Stomach (tissue), 9 donors: ENCODE measurements around the gene SHANK3. TPM values are rescaled to one million over a fixed set of nuclear protein-coding genes. Genes with fewer than 3 reads are reported as not detected.
"Not testable (repeated sequence)": the region's sequence is repeated elsewhere in the genome, so short reads cannot be mapped to it uniquely, and the experiment has no call there.

Experiments used
- DNase-seq, 2 donors: peaks; one replicate each; pipeline versions ENCODE4 v3.0.0 to v3.0.0-alpha.2; 2013 to 2019
- H3K27ac ChIP-seq, 5 donors: fragments of 200-600 bp in 4 of 5; sonication (generic) in 4 of 5; one replicate each; pipeline ENCODE4 v1.5.1; 2013 to 2019; ENCODE audit warnings: mild to moderate bottlenecking in 1 of 5, moderate library complexity in 1 of 5
- H3K27me3 ChIP-seq, 3 donors: fragments of 200-600 bp; sonication (generic); one replicate each; pipeline ENCODE4 v1.5.1; 2017 to 2019; ENCODE audit warnings: mixed run types in 1 of 3
- H3K36me3 ChIP-seq, 4 donors: fragments of 200-600 bp; sonication (generic); 1 replicate in 3 of 4; 2 replicates in 1 of 4; pipeline ENCODE4 v1.5.1; 2016 to 2019
- H3K4me1 ChIP-seq, 4 donors: fragments of 200-600 bp; sonication (generic); one replicate each; pipeline ENCODE4 v1.5.1; 2016 to 2019
- H3K4me3 ChIP-seq, 4 donors: fragments of 200-600 bp; sonication (generic) in 3 of 4; one replicate each; pipeline ENCODE4 v1.5.1; 2016 to 2019; ENCODE audit warnings: mild to moderate bottlenecking in 1 of 4
- H3K9me3 ChIP-seq, 4 donors: fragments of 200-600 bp; sonication (generic); one replicate each; pipeline ENCODE4 v1.5.1; 2016 to 2019
- EP300 ChIP-seq: sonication (generic); formaldehyde crosslinking; IDR thresholded peaks from one replicate; pipeline ENCODE4 v1.6.1; 2017; ENCODE audit warnings: antibody characterized with exemption
- POLR2A ChIP-seq, 4 donors: fragments of 450-650 bp; IDR thresholded peaks; one replicate each; pipeline ENCODE4 v1.6.1; 2016; ENCODE audit warnings: antibody characterized with exemption in 4 of 4, control low read depth in 2 of 4, mild to moderate bottlenecking in 1 of 4, moderate library complexity in 1 of 4
- POLR2AphosphoS5 ChIP-seq, 3 donors: sonication (generic); formaldehyde crosslinking; IDR thresholded peaks; one replicate each; pipeline ENCODE4 v1.6.1; 2016; ENCODE audit warnings: antibody characterized with exemption in 3 of 3
- WGBS, 5 donors: extraction: QIAGEN DNeasy Blood & Tissue Kit in 3 of 5; methylation state at CpG; one replicate each; pipeline versions ENCODE4 v1.1.5 to v1.1.7; 2013 to 2018; 5-methylcytosine and 5-hydroxymethylcytosine counted together
- intact Hi-C: fragments of 100-400 bp; cut with DNase I; formaldehyde crosslinking; loops from one replicate; pipeline ENCODE4 v1.15.1; 2023; ENCODE audit warnings: low total_unique reads
- polyA plus RNA-seq, 3 donors: library from polyadenylated mRNA; stranded (reverse); fragments of 200-250 nt; gene quantifications; one replicate each; pipeline ENCODE4 v1.2.3, GENCODE V29; 2013
- total RNA-seq, 5 donors: library from RNA; depleted of rRNA; stranded (reverse); fragments of >200 nt; gene quantifications; one replicate each; pipeline versions ENCODE4 v1.1.0 to v1.2.3, GENCODE V29; 2014 to 2016
- TF ChIP-seq, protein P1 (sequence below), 7 experiments: fragments of 450-650 bp in 4 of 7; fragments of 200-600 bp in 3 of 7; sonication (generic) in 3 of 7; IDR thresholded peaks; one replicate each; pipeline ENCODE4 v1.5.1; 2016 to 2019; ENCODE audit warnings: antibody characterized with exemption in 7 of 7, control low read depth in 2 of 7, mild to moderate bottlenecking in 1 of 7
- donor health status: healthy with polysubstance abuse.
- donor health status: Bipolar disorder and iron deficiency.
- donor health status: healthy.

Gene SHANK3
- total and polyA plus RNA-seq, 8 donors: 2.5 to 31.2 (median 5.1) TPM

DNA sequence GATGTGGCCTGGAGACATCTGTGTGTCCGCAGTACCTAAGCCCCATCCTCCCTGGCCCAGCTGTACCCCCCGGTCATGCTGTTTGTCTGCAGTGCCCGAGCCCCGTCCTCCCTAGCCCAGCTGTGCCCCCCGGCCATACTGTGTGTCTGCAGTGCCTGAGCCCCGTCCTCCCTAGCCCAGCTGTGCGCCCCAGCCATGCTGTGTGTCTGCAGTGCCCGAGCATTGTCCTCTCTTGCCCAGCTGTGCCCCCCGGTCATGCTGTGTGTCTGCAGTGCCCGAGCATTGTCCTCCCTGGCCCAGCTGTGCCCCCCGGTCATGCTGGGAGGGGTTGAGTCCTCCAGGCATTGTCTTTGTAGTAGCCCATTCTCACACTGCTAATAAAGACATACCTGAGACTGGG lies 37.0 kb upstream of the SHANK3 start:
- no peaks in the 10 kb centered on the region for H3K9me3 ChIP-seq
- TF ChIP-seq POLR2A (IDR thresholded peaks at IDR 0.05) (no peak), EP300 (no peak), POLR2AphosphoS5 (IDR thresholded peaks at IDR 0.05) (no peak)
- TF ChIP-seq, protein P1, sequence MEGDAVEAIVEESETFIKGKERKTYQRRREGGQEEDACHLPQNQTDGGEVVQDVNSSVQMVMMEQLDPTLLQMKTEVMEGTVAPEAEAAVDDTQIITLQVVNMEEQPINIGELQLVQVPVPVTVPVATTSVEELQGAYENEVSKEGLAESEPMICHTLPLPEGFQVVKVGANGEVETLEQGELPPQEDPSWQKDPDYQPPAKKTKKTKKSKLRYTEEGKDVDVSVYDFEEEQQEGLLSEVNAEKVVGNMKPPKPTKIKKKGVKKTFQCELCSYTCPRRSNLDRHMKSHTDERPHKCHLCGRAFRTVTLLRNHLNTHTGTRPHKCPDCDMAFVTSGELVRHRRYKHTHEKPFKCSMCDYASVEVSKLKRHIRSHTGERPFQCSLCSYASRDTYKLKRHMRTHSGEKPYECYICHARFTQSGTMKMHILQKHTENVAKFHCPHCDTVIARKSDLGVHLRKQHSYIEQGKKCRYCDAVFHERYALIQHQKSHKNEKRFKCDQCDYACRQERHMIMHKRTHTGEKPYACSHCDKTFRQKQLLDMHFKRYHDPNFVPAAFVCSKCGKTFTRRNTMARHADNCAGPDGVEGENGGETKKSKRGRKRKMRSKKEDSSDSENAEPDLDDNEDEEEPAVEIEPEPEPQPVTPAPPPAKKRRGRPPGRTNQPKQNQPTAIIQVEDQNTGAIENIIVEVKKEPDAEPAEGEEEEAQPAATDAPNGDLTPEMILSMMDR (IDR thresholded peaks at IDR 0.05): no peak
- no peak overlapping the region for H3K4me3 ChIP-seq
- H3K27me3 ChIP-seq: no peaks in the 10 kb centered on the region
- intact Hi-C loops: no loop called here
- no peaks in the 10 kb centered on the region for H3K4me1 ChIP-seq
- H3K36me3 ChIP-seq: no peaks in the 10 kb centered on the region
- no peak overlapping the region for H3K27ac ChIP-seq
- DNase-seq: no peak
- WGBS, 5 donors: 89 to 95% (median 94%) methylated on average over 11 of the region's 11 CpGs

DNA sequence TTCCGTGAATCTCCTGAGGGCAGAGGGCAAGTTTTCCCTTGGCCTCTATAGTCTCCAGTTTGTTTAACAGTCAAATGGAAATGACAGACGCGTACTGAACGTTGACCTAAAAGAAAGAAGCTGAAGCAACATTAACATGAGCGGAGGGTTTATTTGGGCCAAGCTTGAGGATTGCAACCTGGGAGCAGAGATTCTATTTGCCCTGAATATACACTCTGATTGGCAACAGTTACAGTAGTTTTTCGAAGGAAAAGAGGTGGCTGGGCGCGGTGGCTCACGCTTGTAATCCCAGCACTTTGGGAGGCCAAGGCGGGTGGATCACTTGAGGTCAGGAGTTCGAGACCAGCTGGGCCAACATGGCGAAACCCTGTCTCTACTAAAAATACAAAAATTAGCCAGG lies 32.3 kb upstream of the SHANK3 start:
- H3K27ac ChIP-seq, H3K9me3 ChIP-seq, H3K4me3 ChIP-seq, intact Hi-C loops, DNase-seq, H3K36me3 ChIP-seq: not testable (repeated sequence)
- 87 to 96% (median 93%) methylated on average over 12 of the region's 12 CpGs for WGBS, 5 donors
- Histone ChIP-seq H3K27me3 (peaks cover 0 to 36% (median 12%) of the 10 kb centered on the region in 3 donors), H3K4me1 (peaks cover 0 to 11% (median 9%) of the 10 kb centered on the region in 4 donors)

DNA sequence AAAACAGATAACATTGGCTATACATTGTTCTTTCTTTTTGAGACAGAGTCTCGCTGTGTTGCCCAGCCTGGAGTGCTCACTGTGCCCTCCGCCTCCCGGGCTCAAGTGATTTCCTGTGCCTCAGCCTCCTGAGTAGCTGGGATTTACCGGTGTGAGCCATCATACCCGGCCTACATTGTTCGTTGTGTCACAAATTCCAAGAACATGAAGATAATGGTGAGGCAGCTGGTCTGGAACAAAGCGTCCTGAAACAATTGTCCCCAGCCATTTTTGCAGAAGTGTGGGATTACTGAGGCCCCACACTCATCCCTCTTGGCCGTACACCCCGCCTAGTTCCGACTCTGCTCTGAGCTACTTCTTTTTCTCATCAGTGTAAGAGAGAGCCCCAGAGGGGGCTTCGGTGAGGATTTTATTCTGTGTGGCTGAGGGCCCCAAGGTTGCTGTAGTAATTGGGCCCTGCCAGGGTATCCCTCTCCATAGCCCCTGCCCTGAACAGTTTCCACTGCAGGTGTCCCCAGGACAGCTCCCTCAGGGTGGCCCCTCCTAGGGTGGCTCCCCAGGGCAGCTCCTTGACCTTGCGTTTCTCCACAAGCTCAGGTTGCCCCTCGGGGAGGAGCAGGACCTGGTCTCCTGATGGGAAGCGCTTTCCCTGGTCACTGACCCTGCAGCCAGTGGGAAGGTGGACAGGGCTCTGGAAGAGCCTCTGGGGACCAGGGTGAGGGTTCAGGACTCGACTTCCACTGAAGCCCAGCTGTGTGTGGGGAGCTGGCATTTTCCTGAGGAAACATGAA lies 31.6 kb upstream of the SHANK3 start:
- Histone ChIP-seq H3K36me3 (no peaks in the 10 kb centered on the region), H3K9me3 (no peaks in the 10 kb centered on the region), H3K27ac (peak overlapping the region in 4 of 5 donors; percentile 34 to 46 (median 36)), H3K4me1 (peaks cover 0 to 11% (median 9%) of the 10 kb centered on the region in 4 donors), H3K4me3 (no peak overlapping the region), H3K27me3 (peaks cover 0 to 44% (median 17%) of the 10 kb centered on the region in 3 donors)
- intact Hi-C loops: no loop called here
- peak in 1 of 2 donors; percentile 8 for DNase-seq
- TF ChIP-seq, protein P1 (IDR thresholded peaks at IDR 0.05): no peak
- TF ChIP-seq POLR2A (IDR thresholded peaks at IDR 0.05): no peak
- TF ChIP-seq EP300: no peak
- TF ChIP-seq POLR2AphosphoS5 (IDR thresholded peaks at IDR 0.05): no peak
- 81 to 85% (median 82%) methylated on average over 15 of the region's 15 CpGs for WGBS, 5 donors

DNA sequence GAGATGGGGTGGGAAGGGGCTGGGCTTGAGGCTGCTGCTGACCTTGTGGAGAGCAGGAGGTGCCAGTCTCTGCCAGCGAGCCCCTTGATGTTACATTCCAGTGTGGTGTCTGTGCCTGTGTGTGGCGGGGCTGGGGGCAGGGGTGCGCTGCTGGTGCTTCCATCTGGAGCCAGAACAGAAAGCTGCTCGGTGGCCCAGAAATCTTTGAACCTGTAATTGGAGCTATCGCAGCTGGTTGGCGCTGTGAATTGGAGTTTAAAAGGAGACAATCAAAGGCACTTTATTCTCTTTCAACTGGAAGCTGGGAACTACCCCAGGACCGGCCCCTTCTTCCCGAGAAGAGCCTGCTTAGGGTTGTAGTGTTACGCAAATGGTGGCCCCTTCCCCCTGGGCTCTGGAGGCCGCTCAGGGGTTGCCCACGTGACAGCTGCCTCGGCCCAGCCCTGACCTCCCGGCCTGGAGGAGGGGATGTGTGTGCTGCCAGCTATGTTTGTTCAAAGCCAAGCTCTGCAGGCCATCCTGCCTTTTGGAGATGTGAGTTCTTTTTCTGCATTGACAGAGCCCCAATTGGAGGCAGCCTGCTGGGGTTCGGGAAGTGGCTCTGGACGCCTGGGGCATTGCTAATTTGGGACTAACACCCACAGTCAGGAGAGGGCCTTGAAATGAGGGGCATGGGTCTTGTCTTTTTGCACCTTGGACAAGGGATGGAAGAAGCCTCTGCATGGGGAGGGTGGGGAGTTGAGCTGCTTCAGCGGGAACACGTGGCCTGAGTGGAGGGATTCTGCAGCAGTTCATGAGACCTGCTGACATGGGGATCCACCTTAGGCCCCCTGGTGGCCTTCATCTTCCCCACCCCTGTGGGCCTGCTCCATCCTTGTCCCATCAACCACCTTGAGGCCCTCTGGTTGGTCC lies 30.7 kb upstream of the SHANK3 start:
- Histone ChIP-seq H3K4me1 (peaks cover 0 to 11% (median 9%) of the 10 kb centered on the region in 4 donors), H3K4me3 (no peak overlapping the region), H3K9me3 (no peaks in the 10 kb centered on the region), H3K36me3 (no peaks in the 10 kb centered on the region), H3K27ac (peak overlapping the region in 4 of 5 donors; percentile 34 to 46 (median 36)), H3K27me3 (peaks cover 0 to 49% (median 17%) of the 10 kb centered on the region in 3 donors)
- TF ChIP-seq, protein P1 (IDR thresholded peaks at IDR 0.05): peak in 1 of 7 experiments; percentile 26
- no peak for TF ChIP-seq POLR2AphosphoS5 (IDR thresholded peaks at IDR 0.05)
- peak in 1 of 2 donors; percentile 70 for DNase-seq
- intact Hi-C loops: no loop called here
- 17 to 22% (median 19%) methylated on average over 17 of the region's 17 CpGs for WGBS, 5 donors

DNA sequence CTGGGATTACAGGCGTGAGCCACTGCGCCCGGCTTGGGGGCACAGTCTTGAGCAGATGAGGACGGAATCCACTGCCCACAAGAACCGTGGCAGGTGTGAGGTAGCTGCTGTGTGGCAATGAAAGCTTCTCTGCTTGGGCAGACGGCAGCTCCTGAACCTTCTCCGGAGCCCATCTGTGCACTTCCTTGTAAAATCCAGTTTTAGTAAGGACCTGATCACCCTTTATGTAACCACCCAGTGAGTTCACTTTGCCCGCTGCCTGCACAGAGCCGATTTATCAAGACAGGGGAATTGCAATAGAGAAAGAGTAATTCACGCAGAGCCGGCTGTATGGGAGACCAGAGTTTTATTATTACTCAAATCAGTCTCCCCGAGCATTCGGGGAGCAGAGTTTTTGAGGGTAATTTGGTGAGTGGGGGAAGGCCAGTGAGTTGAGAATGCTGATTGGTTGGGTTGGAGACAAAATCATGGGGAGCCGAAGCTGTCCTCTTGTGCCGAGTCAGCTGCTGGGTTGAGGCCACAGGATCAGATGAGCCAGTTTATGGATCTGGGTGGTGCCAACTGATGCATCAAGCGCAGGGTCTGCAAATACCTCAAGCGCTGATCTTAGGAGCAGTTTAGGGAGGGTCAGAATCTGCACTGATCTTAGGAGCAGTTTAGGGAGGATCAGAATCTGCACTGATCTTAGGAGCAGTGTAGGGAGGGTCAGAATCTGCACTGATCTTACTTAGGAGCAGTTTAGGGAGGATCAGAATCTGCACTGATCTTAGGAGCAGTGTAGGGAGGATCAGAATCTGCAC lies 29.4 kb upstream of the SHANK3 start:
- H3K4me3 ChIP-seq, H3K27ac ChIP-seq, H3K9me3 ChIP-seq, intact Hi-C loops, H3K36me3 ChIP-seq: not testable (repeated sequence)
- 90 to 94% (median 91%) methylated on average over 17 of the region's 17 CpGs for whole genome bisulfite sequencing, 5 donors
- Histone ChIP-seq H3K27me3 (peaks cover 0 to 57% (median 17%) of the 10 kb centered on the region in 3 donors), H3K4me1 (peaks cover 0 to 11% (median 9%) of the 10 kb centered on the region in 4 donors)
- peak in 1 of 2 donors; percentile 12 for DNase-seq

DNA sequence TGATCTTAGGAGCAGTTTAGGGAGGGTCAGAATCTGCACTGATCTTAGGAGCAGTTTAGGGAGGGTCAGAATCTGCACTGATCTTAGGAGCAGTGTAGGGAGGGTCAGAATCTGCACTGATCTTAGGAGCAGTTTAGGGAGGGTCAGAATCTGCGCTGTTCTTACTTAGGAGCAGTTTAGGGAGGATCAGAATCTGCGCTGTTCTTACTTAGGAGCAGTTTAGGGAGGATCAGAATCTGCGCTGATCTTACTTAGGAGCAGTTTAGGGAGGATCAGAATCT lies 28.9 kb upstream of the SHANK3 start:
- H3K36me3 ChIP-seq, H3K4me3 ChIP-seq, H3K9me3 ChIP-seq, DNase-seq, H3K27ac ChIP-seq, intact Hi-C loops: not testable (repeated sequence)
- H3K4me1 ChIP-seq: peaks cover 0 to 11% (median 9%) of the 10 kb centered on the region in 4 donors
- peaks cover 0 to 57% (median 17%) of the 10 kb centered on the region in 3 donors for H3K27me3 ChIP-seq
- WGBS, 5 donors: 57 to 73% (median 65%) methylated on average over 3 of the region's 3 CpGs
